ENCODE measurements around the gene ATF3.
"Not testable (repeated sequence)": the region's sequence is repeated elsewhere in the genome, so short reads cannot be mapped to it uniquely, and the experiment has no call there.

ATF3 gene

DNA sequence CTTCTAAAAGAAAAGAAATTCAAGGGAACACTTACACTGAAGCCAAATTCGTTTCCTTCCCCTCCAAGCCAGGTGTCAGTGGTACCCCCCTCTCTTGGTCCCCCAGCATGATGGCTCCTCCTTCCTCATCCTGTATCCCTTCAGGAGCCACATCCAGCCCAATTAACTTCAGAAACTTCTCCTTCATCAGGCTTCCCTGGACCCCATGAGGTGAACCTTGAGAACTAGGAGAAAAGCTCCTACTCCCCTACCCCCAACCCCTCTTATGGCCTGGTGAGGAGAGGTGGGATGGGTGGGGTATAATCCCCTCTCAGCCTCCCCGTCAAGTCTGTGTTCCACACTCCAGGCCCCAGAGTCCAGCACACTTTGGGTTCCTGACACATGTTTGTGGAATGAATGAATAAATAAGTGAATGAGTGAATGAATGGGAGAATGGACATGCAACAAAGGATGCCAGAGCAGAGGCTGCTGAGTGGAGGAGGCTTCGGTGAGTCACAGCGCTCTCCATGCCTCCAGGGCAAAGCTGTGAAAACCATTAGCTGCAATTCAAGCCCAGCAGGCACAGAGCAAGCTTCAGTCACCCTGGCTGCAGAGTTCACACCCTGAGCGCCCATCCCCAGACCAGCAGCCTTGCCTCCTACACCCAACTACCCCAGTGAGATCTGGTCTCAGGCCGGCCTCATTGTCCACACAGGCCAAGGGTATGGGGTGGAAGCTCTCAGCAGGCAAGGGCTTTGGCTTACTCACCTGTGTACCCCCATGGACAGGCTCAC lies 47.3 kb downstream of the ATF3 start:
- no peak for DNase-seq

DNA sequence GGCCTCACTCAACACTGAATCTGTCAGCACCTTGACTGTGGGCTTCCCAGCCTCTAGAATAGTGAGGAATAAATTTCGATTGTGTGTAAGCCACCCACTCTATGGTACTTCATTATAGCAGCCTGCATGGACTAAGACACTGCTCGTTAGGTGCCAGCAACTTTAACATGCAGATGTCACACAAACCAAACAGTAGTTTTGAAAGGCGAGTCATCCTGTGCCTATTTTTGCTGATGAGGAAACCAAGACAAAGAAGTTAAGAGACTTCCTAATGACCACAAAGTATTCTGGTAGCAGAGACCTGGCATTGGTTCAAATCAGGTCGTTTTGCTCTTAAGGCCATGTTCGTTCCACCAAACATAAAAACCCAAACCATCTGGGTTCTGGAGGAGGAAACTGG lies 48.2 kb downstream of the ATF3 start:
- DNase-seq: no peak

DNA sequence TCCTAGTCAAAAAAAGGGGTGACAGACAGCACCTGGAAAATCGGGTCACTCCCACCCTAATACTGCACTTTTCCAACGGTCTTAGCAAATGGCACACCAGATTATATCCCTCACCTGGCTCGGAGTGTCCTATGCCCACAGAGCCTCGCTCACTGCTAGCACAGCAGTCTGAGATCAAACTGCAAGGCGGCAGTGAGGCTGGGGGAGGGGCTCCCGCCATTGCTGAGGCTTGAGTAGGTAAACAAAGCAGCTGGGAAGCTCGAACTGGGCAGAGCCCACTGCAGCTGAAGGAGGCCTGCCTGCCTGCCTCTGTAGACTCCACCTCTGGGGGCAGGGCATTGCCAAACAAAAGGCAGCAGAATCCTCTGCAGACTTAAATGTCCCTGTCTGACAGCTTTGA lies 49.7 kb downstream of the ATF3 start:
- DNase-seq: not testable (repeated sequence)

DNA sequence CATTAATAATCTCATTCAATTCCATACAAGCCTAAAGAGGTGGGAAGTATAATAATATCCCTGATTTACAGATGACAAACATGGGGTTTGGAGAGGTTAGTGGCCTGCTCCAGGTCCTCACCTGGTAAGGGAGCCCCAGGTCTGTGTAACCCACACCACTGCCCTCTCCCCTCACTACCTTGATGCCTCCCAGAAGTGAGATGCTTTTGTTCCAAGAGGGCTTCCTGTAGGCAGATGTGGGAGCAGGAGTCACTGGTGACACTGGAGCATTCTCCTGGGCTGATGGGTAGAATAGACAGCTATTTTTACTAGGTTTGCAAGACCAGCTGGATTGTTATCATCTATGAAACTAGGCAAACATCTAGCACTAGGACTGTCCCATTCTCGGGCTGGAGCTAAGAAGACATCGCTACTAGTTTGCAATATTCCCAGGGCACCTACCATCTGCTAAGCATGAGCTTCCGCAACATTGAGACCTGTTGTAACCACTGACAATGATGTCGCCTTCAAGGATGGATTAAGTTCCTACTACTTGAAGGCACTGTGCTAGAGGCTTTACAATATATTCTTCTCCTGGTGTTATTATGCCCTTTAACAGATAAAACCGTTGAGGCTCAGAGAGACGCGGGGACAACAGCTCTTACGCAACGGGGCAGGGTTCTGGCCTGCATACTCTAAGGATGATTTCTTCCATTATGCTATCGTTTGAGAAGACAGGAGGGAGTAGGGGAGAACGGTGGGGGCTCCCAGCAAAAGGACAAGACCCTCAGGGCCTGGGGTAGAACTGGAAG lies 56.0 kb downstream of the ATF3 start:
- no peak for DNase-seq

DNA sequence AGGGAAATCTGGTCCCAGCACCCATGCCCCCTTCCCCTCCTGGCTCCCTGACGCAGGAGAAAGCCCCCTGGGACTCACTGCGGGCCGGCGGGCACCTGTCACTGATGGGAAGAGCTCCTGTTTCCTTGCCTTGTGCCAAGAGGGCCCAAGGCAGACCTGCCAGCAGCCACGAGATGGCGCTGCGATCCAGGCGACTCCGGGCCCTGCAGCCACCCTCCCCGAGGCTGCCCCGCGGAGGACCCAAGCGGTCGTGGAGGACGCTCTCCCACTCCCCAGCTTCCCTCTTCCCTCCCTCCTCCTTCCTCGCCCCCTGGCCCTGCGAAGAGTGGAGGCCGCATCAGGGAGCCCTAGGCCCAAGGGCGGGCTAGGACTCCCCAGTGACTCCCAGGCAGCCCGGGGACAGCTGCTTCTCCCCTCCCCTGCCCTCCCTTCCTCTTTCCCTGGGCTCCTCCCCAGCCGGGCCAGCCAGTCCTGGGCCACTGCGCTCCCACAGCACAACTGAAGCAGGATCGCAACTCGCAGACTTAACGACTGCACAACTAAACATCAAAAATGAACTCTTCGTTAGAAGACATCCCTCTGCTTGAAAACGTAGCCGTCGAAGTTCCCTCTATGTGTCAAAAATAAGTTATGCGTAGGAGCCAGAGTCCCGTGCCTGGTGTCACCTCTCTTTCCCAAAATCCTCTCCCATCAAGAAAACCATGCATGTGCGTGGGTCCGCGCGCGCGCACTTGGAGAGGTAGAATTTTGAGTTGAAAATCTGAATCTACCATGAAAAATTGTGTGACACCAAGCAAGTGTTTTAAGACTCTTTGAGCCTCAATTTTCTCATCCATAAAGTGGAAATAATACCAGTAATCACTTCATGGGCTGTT lies 56.9 kb downstream of the ATF3 start:
- DNase-seq: peak; percentile 90

DNA sequence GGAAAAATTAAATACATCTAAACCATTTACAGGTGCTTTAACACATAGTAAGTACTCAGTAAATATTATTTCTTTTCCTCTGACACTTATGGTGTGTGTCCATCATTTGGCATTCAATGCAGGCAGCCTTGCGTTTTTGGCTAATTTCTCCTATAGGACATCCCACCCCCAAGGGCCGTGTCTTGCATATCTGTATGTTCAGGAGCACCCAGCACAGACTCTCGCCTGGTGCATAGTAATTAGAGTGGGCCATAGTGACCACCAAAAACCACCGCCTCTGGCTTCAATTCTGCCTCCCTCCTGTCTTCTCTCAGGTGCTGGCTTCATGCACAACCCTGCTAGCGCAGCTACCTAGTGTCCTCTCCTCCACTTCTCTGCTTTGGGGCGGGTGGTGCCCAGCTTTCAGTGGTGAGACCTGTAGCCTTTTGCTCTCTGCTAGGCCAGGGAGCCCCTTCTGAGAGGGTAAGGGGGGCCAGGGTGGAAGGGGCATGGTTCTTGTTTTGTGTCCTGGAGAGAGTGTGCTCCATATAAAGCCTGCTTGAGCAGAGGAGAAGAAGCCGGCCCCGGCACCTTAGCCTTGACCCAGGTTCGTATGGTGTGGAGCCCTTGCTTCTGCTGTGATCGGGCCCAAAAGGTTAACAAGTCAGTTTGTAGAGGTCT lies 57.7 kb downstream of the ATF3 start:
- DNase-seq: no peak

DNA sequence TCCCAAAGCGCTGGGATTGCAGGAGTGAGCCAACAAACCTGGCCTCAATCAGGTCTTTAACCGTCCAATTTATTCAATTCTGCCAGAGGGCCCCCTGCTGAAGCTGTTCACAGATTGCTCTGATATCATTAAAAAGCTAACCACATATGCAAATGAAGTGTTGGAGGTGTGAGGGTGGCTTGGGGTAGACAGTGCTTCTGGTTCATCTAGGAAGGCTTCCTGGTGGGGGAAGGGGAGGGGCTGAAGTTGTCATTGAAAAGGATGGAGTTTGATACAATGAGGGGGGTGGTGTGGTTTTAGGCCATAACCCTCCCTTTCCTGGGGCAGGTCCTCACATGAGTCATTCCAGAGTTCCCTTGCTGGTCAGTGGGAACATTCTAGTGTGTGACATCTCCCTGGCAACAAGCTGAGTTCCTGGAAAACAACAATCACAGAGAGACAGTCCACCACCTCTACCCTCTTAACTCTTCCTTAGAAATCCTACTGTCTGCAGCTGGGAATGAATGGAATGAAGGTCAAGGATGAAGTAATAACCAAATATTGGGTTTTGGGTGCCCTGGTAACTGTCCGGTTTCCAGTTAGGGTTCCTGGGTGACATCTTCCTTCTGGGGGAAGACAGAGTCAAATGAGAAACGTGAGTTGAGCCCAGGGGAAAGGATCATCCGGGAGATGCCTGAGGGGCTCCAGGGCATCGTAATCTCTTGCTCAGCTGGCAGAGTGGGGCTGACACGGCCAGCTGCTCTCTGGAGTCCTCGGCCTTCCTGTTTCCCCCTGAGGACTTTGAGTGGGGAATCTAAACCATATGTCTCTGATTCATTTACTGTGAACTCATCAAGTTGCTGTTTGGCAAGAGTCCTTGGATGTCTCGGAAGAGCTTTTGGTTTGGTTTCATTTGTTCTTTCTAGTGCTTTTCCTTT lies 58.9 kb downstream of the ATF3 start:
- peak; percentile 79 for DNase-seq

DNA sequence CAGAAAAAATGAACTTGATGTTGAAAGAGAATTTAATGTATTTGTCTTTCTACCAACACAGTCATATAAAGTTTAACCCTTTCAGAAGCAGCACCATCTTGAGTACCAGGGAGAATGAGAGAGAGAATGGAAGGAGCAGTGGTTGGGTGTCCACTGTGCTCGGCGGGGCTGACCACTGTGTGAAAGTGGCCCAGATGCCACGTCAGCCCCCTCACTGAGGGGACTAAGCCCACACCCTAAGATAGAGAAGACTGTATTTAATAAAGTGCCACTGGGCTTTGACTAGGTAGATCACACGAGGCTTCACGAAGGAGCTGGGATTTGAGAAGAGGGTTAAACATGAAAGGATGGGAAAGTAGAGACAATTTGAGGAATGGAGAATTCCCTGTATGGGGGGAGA lies 59.9 kb downstream of the ATF3 start:
- no peak for DNase-seq

DNA sequence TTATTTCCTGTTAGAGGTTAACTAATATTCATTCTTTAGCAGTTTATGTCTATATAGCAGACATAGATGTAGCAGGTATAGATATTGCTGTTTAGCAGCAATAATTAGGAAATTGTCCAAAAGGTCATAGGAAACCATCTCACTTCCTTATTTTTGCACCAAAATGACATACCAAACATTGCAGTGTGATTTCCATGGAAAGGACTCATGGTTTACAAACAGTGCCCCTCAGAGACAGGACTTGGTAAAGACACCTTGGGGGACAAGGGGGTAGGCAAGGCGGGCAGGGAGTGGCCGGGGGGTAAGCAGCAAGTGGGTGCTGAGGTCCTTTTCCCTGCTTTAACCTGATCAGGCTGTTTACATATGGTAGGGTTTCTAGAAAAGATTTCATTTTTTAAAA lies 60.5 kb downstream of the ATF3 start:
- no peak for DNase-seq

DNA sequence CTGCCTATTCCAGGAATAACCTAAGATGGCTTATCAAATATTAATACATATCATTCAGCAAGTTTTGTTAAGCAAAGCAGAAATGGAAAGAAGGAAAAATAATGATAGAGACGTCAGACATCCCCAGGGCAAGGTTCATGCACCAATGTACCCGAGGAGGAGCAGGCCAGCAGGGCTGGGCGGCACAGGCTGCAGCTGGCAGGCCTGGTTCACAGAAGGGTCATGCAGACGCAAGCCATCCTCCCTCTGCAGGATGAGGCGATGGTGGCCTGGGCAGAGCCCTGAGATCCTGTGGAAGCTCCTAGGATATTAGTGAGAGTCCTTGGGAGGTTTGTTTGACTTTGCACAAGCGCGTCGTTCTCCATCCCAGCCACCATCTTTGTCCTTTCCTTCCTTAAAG lies 61.0 kb downstream of the ATF3 start:
- DNase-seq: no peak

DNA sequence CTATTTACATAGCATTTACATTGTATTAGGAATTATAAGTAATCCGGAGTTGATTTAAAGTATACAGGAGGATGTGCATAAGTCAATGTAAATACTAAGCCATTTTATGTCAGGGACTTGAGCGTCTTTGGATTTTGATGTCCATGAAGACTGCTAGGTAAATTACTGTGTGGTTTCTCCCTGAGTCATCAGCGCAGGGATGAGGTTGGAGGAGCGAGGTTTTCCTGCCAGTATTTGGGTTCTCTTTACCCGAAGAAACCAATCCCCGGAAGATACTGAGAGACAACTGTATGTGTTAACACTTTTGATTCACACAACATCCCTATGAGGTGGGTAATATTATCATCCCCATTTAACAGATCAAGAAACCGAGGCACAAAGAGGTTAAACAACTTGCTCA lies 61.7 kb downstream of the ATF3 start:
- DNase-seq: no peak

All from eye (tissue), 1 donor.